HepG2 (cell line): ENCODE results near the gene WNT3. TPM values are rescaled to one million over a fixed set of nuclear protein-coding genes. Genes with fewer than 3 reads are reported as not detected.
A peak's percentile ranks its signal among the peaks of the same experiment; 100 is the strongest.

Experiments
- AHDC1 ChIP-seq: sonication (generic); formaldehyde crosslinking; IDR thresholded peaks from 2 replicates; pipeline ENCODE4 v1.5.1; 2020; ENCODE audit warnings: mild to moderate bottlenecking, missing genetic modification reagents, borderline replicate concordance
- ATF1 ChIP-seq: IDR thresholded peaks from 2 replicates; pipeline ENCODE4 v1.6.1; 2016; ENCODE audit warnings: mild to moderate bottlenecking, control low read depth
- HHEX ChIP-seq: IDR thresholded peaks from 2 replicates; pipeline ENCODE4 v1.6.1; 2016; ENCODE audit warnings: control low read depth
- IRF1 ChIP-seq: sonication (generic); formaldehyde crosslinking; IDR thresholded peaks from 2 replicates; pipeline ENCODE4 v1.4.0; 2020; ENCODE audit warnings: low read depth, mild to moderate bottlenecking, missing genetic modification reagents
- ISL2 ChIP-seq: sonication (generic); formaldehyde crosslinking; IDR thresholded peaks from 2 replicates; pipeline ENCODE4 v1.5.0; 2020; ENCODE audit warnings: missing genetic modification reagents
- KDM3A ChIP-seq: IDR thresholded peaks from 2 replicates; pipeline ENCODE4 v1.6.1; 2018; ENCODE audit warnings: low read depth, missing compliant biosample characterization
- MAF1 ChIP-seq: sonication (generic); formaldehyde crosslinking; IDR thresholded peaks from 2 replicates; pipeline ENCODE4 v1.5.0; 2020; ENCODE audit warnings: missing genetic modification reagents, borderline replicate concordance
- MYNN ChIP-seq: sonication (generic); formaldehyde crosslinking; IDR thresholded peaks from 2 replicates; pipeline ENCODE4 v1.4.0; 2020; ENCODE audit warnings: mild to moderate bottlenecking, low read depth, missing genetic modification reagents
- NFIB ChIP-seq: sonication (generic); formaldehyde crosslinking; IDR thresholded peaks from 2 replicates; pipeline ENCODE4 v1.9.0; 2021; ENCODE audit warnings: missing genetic modification reagents, mild to moderate bottlenecking, borderline replicate concordance
- PHB2 ChIP-seq: fragments of 450-650 bp; IDR thresholded peaks from 2 replicates; pipeline ENCODE4 v1.6.1; 2018; ENCODE audit not compliant: partially characterized antibody
- SMC3 ChIP-seq: IDR thresholded peaks from 2 replicates; pipeline ENCODE4 v1.6.1; 2011; ENCODE audit warnings: low read length, improper control_type of control experiment
- TFE3 ChIP-seq: IDR thresholded peaks from 2 replicates; pipeline ENCODE4 v1.6.1; 2016
- ZNF234 ChIP-seq: sonication (generic); formaldehyde crosslinking; conservative IDR thresholded peaks from 2 replicates; pipeline ENCODE4 v1.5.1; 2020; ENCODE audit warnings: mild to moderate bottlenecking, missing genetic modification reagents
- ZNF333 ChIP-seq: sonication (generic); formaldehyde crosslinking; IDR thresholded peaks from 2 replicates; pipeline ENCODE4 v1.4.0; 2020; ENCODE audit warnings: mild to moderate bottlenecking, missing genetic modification reagents, borderline replicate concordance
- ZNF674 ChIP-seq: sonication (generic); formaldehyde crosslinking; IDR thresholded peaks from 2 replicates; pipeline ENCODE4 v1.5.0; 2020; ENCODE audit warnings: low read depth, mild to moderate bottlenecking, missing genetic modification reagents
- ZNF879 ChIP-seq: sonication (generic); formaldehyde crosslinking; IDR thresholded peaks from 2 replicates; pipeline ENCODE4 v1.8.1; 2023; ENCODE audit warnings: missing genetic modification reagents
- ZNF883 ChIP-seq: sonication (generic); formaldehyde crosslinking; IDR thresholded peaks from 2 replicates; pipeline ENCODE4 v1.5.1; 2020; ENCODE audit warnings: mild to moderate bottlenecking, missing genetic modification reagents; ENCODE audit errors: not compliant biosample characterization
- ZSCAN21 ChIP-seq: sonication (generic); formaldehyde crosslinking; IDR thresholded peaks from 2 replicates; pipeline ENCODE4 v1.8.0; 2022; ENCODE audit warnings: mild to moderate bottlenecking, missing genetic modification reagents, moderate library complexity, borderline replicate concordance
- ZSCAN5A ChIP-seq: sonication (generic); formaldehyde crosslinking; IDR thresholded peaks from 2 replicates; pipeline ENCODE4 v1.8.0; 2022; ENCODE audit warnings: mild to moderate bottlenecking, missing genetic modification reagents, borderline replicate concordance
- polyA plus RNA-seq, 8 experiments: library from polyadenylated mRNA; depleted of rRNA in 3 of 8; stranded (reverse) in 7 of 8; unstranded in 1 of 8; fragments of >200 nt; fragmentation: Illumina TruSeq in 4 of 8; extraction: Trizol in 4 of 8; gene quantifications; 2 replicates each; pipeline versions ENCODE4 v1.2.1 to v1.2.3, GENCODE V29; 2011 to 2016; ENCODE audit warnings: low read depth in 4 of 8, missing spikeins in 1 of 8, mixed read lengths in 1 of 8; ENCODE audit not compliant: insufficient read depth in 1 of 8
- total RNA-seq, 5 experiments: library from RNA; depleted of rRNA; stranded (reverse); fragments of >200 nt; fragmentation: Illumina TruSeq; extraction: Trizol; gene quantifications; 2 replicates each; pipeline ENCODE4 v1.2.3, GENCODE V29; 2016; ENCODE audit warnings: low read depth in 1 of 5

Gene WNT3
- total and polyA plus RNA-seq, 2 of the 13 experiments (the other 11 are each of a cell fraction or from before 2014, with no cell fraction given): 8.5 to 10.3 TPM

- TF ChIP-seq AHDC1: 0 out of 2 replicates have a peak, but pooled peaks have one; percentile 5
- no peak for TF ChIP-seq SMC3
- TF ChIP-seq ZSCAN5A (CRISPR knock-in tag): no peak
- TF ChIP-seq HHEX (CRISPR knock-in tag): no peak; the same call in 1 of the 2 replicates
- no peak for TF ChIP-seq ATF1
- no peak for TF ChIP-seq ZNF674 (CRISPR knock-in tag)
- TF ChIP-seq ZNF883 (CRISPR knock-in tag): no peak
- no peak for TF ChIP-seq NFIB (CRISPR knock-in tag)
- no peak for TF ChIP-seq TFE3
- no peak for TF ChIP-seq IRF1
- no peak for TF ChIP-seq ZSCAN21 (CRISPR knock-in tag)
- no peak for TF ChIP-seq PHB2
- TF ChIP-seq ZNF333 (CRISPR knock-in tag): no peak
- no peak for TF ChIP-seq ZNF234 (CRISPR knock-in tag)
- TF ChIP-seq ISL2 (CRISPR knock-in tag): no peak
- no peak for TF ChIP-seq ZNF879
- TF ChIP-seq KDM3A: no peak
- no peak for TF ChIP-seq MAF1
- TF ChIP-seq MYNN (CRISPR knock-in tag): no peak
Observed at GRCh38 chr17:46772475-46773220, 45.8 kb downstream of the WNT3 start (continued).
